Loucy (cell line): ENCODE data around the gene SRGAP1.

Source experiments
- H2AFZ ChIP-seq: fragments of 200-600 bp; sonication (generic); 2 replicates; pipeline ENCODE4 v1.6.0; 2016; ENCODE audit warnings: antibody characterized with exemption, mild to moderate bottlenecking, low read length, moderate library complexity
- H3F3A ChIP-seq: fragments of 200-600 bp; 2 replicates; pipeline ENCODE4 v1.6.0; 2016; ENCODE audit warnings: antibody characterized with exemption, low read depth, mild to moderate bottlenecking
- H3K27me3 ChIP-seq: fragments of 200-600 bp; sonication (generic); 2 replicates; pipeline ENCODE4 v1.6.1; 2014; ENCODE audit warnings: low read length, mild to moderate bottlenecking; ENCODE audit not compliant: insufficient read depth, poor library complexity, severe bottlenecking
- H3K36me3 ChIP-seq: fragments of 200-600 bp; sonication (generic); 2 replicates; pipeline ENCODE4 v1.6.1; 2016; ENCODE audit warnings: low read length; ENCODE audit not compliant: insufficient read depth
- H3K4me1 ChIP-seq: fragments of 200-600 bp; sonication (generic); 2 replicates; pipeline ENCODE4 v1.5.1; 2014; ENCODE audit warnings: low read length, mild to moderate bottlenecking; ENCODE audit not compliant: insufficient read depth, poor library complexity, severe bottlenecking
- H3K4me2 ChIP-seq: fragments of 200-600 bp; sonication (generic); 2 replicates; pipeline ENCODE4 v1.6.0; 2014; ENCODE audit warnings: antibody characterized with exemption, low read length, low read depth, mild to moderate bottlenecking; ENCODE audit not compliant: poor library complexity, severe bottlenecking
- H3K4me3 ChIP-seq: fragments of 200-600 bp; sonication (generic); 2 replicates; pipeline ENCODE4 v1.5.1; 2014; ENCODE audit warnings: low read length, mild to moderate bottlenecking, mixed read lengths; ENCODE audit not compliant: poor library complexity, severe bottlenecking
- H3K79me2 ChIP-seq: fragments of 200-600 bp; sonication (generic); 2 replicates; pipeline ENCODE4 v1.6.1; 2014; ENCODE audit warnings: low read length; ENCODE audit not compliant: insufficient read depth
- H3K9ac ChIP-seq: fragments of 200-600 bp; sonication (generic); 2 replicates; pipeline ENCODE4 v1.6.0; 2014; ENCODE audit warnings: mild to moderate bottlenecking, low read depth, low read length, moderate library complexity; ENCODE audit not compliant: poor library complexity, severe bottlenecking
- H3K9me2 ChIP-seq: fragments of 200-600 bp; sonication (generic); replicated peaks from 2 replicates; pipeline ENCODE4 v1.6.1; 2016; ENCODE audit warnings: low read depth, low read length, mixed read lengths
- H3K9me3 ChIP-seq: fragments of 200-600 bp; sonication (generic); 2 replicates; pipeline ENCODE4 v1.6.1; 2014; ENCODE audit warnings: mild to moderate bottlenecking, antibody characterized with exemption, low read length, low read depth; ENCODE audit not compliant: insufficient read depth
- H4K20me1 ChIP-seq: fragments of 200-600 bp; sonication (generic); 2 replicates; pipeline ENCODE4 v1.6.0; 2014; ENCODE audit warnings: antibody characterized with exemption, low read length, mild to moderate bottlenecking; ENCODE audit not compliant: insufficient read depth, poor library complexity, severe bottlenecking
- EZH2phosphoT487 ChIP-seq: fragments of 200-600 bp; IDR thresholded peaks from 2 replicates; pipeline ENCODE4 v1.6.1; 2018; ENCODE audit warnings: antibody characterized with exemption, mild to moderate bottlenecking, moderate library complexity, borderline replicate concordance
- TF ChIP-seq, protein P1 (sequence below): fragments of 200-600 bp; sonication (generic); conservative IDR thresholded peaks from 2 replicates; pipeline ENCODE4 v1.5.1; 2014; ENCODE audit warnings: mild to moderate bottlenecking, antibody characterized with exemption, low read length

Gene SRGAP1

DNA sequence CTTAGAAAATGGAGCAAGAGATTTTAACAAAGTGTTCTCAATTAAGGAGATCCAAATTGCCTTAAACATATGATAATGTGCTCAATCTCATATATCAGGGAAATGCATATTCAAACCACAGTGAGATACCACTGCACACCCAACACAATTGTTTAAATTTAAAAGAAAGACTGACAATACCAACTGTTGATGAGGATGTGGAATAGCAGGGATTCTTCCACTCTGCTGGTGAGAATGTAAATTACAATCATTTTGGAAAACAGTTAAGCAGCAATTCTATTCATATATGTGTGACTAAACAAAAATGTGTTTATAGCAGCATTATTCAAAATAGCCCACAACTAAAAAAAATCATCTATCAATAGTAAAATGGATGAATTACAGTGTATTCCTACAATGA lies 233.4 kb downstream of the SRGAP1 start:
- no peak overlapping the region for H3K9ac ChIP-seq
- no peak overlapping the region for H3K4me3 ChIP-seq
- no peaks in the 10 kb centered on the region for H3F3A ChIP-seq
- no peak for TF ChIP-seq EZH2phosphoT487
- TF ChIP-seq, protein P1, sequence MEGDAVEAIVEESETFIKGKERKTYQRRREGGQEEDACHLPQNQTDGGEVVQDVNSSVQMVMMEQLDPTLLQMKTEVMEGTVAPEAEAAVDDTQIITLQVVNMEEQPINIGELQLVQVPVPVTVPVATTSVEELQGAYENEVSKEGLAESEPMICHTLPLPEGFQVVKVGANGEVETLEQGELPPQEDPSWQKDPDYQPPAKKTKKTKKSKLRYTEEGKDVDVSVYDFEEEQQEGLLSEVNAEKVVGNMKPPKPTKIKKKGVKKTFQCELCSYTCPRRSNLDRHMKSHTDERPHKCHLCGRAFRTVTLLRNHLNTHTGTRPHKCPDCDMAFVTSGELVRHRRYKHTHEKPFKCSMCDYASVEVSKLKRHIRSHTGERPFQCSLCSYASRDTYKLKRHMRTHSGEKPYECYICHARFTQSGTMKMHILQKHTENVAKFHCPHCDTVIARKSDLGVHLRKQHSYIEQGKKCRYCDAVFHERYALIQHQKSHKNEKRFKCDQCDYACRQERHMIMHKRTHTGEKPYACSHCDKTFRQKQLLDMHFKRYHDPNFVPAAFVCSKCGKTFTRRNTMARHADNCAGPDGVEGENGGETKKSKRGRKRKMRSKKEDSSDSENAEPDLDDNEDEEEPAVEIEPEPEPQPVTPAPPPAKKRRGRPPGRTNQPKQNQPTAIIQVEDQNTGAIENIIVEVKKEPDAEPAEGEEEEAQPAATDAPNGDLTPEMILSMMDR, result peak; percentile 29
- no peaks in the 10 kb centered on the region for H3K4me1 ChIP-seq
- no peak overlapping the region for H2AFZ ChIP-seq
- no peaks in the 10 kb centered on the region for H3K9me2 ChIP-seq
- no peaks in the 10 kb centered on the region for H3K79me2 ChIP-seq
- H3K4me2 ChIP-seq, result no peak overlapping the region
- H3K9me3 ChIP-seq, result no peaks in the 10 kb centered on the region
- no peaks in the 10 kb centered on the region for H4K20me1 ChIP-seq
- H3K36me3 ChIP-seq, result no peaks in the 10 kb centered on the region
- no peaks in the 10 kb centered on the region for H3K27me3 ChIP-seq

DNA sequence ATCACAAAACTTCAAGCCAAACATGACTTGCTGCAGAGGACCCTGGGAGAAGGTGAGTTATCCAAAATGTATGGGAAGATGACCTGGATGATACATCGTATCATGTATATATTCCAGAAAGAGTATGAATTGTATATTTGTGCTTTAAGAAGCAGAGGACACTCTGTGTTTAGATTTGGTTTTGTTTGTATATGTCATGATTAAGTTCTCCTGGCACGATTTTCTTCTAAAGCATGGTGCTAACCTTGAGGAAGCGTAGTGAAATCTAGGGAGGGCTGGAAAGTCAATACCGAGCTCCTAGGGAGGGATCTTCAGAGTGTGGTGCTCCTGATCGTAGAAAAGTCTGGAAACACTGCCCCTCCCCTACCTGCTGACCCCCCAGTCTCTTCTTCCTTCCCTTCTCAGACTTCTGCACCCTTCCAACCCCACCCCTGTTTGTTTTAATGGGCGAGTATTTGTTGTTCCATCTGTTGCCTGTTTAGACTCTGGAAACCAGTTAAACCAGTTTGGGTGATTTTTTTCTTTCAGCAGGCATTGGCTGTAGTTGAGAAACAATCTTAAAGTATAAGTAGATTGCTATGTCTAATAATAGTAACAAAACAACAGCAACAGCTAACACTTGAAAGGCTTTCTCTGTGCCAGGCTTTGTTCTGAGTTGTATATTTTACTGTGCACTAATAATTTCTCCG lies 236.0 kb downstream of the SRGAP1 start:
- Histone ChIP-seq H4K20me1 (no peaks in the 10 kb centered on the region), H2AFZ (no peak overlapping the region), H3K4me3 (no peak overlapping the region), H3K9me2 (no peaks in the 10 kb centered on the region), H3F3A (no peaks in the 10 kb centered on the region), H3K4me2 (no peak overlapping the region), H3K79me2 (no peaks in the 10 kb centered on the region), H3K9ac (no peak overlapping the region), H3K36me3 (no peaks in the 10 kb centered on the region), H3K4me1 (no peaks in the 10 kb centered on the region), H3K27me3 (no peaks in the 10 kb centered on the region), H3K9me3 (no peaks in the 10 kb centered on the region)
- TF ChIP-seq, protein P1, result no peak
- no peak for TF ChIP-seq EZH2phosphoT487

DNA sequence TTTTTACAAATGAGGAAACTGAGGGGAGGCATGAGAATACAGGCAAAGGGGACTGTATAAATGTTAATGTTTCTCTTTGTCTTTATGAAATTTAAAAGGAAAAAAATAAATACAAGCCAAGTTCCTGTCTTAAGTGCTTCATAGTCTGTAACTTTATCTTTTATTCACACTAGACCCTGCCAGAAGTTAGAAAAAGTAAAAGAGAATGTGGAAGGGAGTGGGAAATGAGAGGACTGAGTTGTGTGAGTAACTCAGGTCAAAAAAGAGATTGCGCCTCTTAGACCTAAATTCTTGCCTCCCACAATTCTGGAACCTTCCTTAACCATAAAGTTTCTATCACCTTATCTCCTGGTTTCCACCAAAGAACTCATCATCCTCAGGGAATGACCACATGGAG lies 236.5 kb downstream of the SRGAP1 start:
- Histone ChIP-seq H3K27me3 (no peaks in the 10 kb centered on the region), H3K9me2 (no peaks in the 10 kb centered on the region), H3F3A (no peaks in the 10 kb centered on the region), H3K36me3 (no peaks in the 10 kb centered on the region), H3K4me2 (no peak overlapping the region), H3K9me3 (no peaks in the 10 kb centered on the region), H3K4me1 (no peaks in the 10 kb centered on the region), H3K79me2 (no peaks in the 10 kb centered on the region), H4K20me1 (no peaks in the 10 kb centered on the region), H2AFZ (no peak overlapping the region), H3K9ac (no peak overlapping the region), H3K4me3 (no peak overlapping the region)
- TF ChIP-seq, protein P1, result no peak
- no peak for TF ChIP-seq EZH2phosphoT487
